ELF-1 (cell line): Measurements from ENCODE around the gene PSMB5.
A peak's percentile ranks its signal among the peaks of the same experiment; 100 is the strongest.

Source experiments
- DNase-seq: peaks from one replicate; pipeline ENCODE4 v3.0.0-alpha.2; 2016; ENCODE audit warnings: low read depth, low spot score

The PSMB5 gene

DNA sequence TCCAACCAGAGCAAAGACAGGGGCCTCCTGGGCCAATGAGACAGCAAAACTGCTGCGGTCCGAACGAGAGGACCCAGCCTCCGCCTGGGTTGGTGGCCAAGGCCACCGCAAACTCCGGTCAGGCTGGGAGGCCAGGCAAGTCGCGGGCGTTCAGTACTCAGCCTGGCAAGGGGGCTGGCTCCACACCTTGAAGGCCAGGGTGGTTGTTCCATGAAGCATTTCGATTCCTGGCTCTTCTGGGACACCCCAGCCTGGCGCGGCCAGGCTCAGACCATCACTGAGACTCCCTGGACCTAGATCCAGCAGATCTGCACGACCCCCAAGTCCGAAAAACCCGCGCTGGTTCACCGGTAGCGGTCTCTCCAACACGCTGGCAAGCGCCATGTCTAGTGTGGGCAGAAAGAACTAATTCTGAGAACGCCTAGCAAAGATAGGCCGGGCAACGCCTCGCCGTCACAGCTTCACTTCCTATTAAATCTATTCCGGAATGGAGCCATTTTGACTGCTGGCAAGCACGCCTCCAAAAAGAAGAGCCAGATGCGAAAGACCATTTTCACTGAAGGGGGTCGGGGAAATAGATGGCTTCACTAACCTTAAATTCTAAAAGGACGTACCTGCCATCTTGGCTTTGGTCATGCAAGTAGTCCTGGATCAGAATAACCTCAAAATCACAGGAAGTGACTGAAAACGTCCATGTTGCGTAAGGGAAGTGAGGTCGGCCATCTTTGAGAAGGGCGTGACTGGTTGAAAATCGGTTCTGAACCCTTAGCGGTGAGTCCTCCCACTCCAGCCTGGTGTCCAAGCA lies at the start of gene PSMB5:
Gene PSMB5 (minus strand): TSS at position 403 of the 805 bp plus-strand sequence. CDS start 19 bp downstream, at position 384.
- peak; percentile 97 for DNase-seq

- no peak for DNase-seq
Observed at GRCh38 chr14:23080474-23080873, 45.8 kb upstream of the PSMB5 start.

- no peak for DNase-seq
Observed at GRCh38 chr14:23079716-23080115, 45.0 kb upstream of the PSMB5 start.

DNA sequence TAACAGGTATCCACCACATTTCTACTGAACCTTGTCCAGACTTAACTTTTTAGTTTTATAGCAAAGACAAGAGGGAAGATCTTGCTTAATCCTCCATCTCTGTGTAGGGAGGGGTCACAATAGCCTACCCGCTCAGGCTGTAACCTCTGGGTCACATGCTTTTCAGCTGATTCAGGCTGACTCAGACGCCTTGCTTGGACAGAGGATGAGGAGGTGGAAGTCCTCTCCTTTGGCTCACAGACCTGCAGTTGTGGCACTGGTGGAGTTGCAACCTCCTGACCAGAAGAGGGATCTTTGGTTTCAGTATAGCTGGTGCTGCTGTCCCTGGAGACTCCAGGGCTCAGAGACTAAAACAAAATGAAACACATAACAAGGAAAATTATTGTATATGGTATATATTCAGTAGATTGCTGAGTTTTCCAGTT lies 44.0 kb upstream of the PSMB5 start:
- DNase-seq = peak; percentile 65

DNA sequence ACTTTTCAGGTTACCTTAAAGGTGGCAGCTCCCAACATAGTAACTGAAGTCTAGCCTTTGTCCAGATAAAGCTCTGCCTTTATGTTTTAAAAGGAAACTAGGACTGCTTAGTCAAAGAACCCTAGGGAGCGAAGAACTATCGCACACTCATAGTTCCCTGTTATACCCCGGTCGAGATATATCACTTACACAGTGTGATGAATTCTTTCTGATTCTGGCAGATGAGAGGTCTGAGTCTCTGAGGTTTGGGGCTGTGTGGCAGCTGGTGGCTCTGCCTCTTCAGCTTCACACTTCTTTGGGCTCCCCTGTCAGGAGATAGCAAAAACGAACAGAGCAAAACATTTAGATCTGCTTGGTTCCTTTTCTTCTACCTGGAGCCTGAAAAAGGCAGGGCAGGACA lies 43.3 kb upstream of the PSMB5 start:
- no peak for DNase-seq

- DNase-seq = no peak
Observed at GRCh38 chr14:23076785-23077408, 42.2 kb upstream of the PSMB5 start.

- DNase-seq = no peak
Observed at GRCh38 chr14:23074906-23075305, 40.2 kb upstream of the PSMB5 start.

- DNase-seq = peak; percentile 82
Observed at GRCh38 chr14:23071921-23072539, 37.3 kb upstream of the PSMB5 start.

DNA sequence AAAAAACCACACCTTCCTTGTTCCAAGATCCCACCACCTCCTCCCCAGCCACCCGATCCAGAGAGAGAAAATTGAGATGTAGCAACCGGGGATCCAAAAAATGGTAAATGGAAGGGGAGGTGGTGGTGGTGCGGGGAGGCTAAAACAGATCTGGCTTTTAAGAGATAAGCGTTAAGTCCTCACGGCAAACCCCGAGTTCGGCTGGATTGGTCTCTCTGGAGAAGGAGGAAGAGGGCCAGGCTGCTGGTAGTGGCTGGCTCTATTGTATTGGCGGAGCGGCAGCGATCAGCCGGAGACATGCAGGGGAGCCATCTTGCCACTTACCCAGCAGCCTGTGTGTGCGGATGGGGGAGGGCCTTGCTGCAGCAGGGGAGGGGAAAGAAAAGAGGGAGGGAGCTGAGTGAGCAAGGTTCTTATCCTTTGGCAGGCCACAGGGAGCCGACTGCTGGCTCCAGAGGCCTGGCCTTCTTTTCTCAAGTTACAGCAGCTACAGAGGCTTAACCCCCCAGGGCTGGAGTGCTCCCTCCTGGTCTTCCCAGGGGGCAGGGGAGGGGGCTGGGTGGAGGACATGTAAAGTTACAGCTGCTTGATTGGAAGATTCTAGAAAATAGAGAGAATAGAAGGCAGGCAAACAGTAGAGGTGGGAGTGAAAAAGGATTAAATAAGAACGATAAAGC lies 36.7 kb upstream of the PSMB5 start:
- peak; percentile 97 for DNase-seq

DNA sequence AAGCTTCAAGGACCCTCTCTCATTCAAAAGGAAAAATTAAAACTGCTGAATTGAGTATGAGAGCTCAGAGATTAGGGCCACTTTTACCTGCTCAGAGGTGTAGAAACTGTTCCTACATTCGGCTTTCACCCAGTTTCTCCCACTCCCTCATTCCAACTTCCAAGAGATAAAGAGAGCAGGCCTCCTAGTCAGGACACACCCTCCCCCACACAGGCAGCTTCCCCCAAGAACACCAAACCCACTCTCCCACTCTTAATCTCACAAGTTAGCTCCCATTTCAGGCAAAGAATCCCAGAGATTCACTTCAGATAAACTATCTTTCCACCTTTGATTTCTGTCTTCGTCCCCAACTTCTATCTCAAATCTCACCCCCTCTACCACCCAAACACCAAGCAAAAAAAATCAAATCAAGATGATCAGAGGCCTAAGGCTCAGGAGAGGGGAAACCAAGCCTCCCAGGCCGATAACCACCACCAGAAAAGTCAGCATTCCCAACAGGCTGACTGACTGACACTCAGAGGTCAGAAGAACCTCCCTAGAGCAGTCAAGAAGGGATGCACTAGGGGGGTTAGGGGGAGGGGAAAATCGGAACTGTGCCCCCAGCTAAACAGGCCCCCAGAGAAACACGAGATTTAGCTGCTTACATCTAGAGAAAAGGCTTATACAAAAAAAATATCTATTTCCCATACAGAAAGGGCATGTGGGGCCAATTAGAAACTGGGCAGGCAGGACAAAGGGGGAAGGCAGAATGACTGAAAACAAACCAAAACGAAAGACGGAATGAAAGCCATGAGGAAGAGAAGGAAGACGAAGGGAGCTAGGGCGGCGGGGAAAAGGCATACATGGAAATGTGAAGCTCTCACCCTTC lies 35.8 kb upstream of the PSMB5 start:
- DNase-seq = peak; percentile 58

- DNase-seq = no peak
Observed at GRCh38 chr14:23069413-23069806, 34.7 kb upstream of the PSMB5 start.

GRCh38 chr14:23068789-23069412 lies 34.2 kb upstream of the PSMB5 start:
- DNase-seq = peak; percentile 98

GRCh38 chr14:23067847-23068788 lies 33.4 kb upstream of the PSMB5 start:
- no peak for DNase-seq

DNA sequence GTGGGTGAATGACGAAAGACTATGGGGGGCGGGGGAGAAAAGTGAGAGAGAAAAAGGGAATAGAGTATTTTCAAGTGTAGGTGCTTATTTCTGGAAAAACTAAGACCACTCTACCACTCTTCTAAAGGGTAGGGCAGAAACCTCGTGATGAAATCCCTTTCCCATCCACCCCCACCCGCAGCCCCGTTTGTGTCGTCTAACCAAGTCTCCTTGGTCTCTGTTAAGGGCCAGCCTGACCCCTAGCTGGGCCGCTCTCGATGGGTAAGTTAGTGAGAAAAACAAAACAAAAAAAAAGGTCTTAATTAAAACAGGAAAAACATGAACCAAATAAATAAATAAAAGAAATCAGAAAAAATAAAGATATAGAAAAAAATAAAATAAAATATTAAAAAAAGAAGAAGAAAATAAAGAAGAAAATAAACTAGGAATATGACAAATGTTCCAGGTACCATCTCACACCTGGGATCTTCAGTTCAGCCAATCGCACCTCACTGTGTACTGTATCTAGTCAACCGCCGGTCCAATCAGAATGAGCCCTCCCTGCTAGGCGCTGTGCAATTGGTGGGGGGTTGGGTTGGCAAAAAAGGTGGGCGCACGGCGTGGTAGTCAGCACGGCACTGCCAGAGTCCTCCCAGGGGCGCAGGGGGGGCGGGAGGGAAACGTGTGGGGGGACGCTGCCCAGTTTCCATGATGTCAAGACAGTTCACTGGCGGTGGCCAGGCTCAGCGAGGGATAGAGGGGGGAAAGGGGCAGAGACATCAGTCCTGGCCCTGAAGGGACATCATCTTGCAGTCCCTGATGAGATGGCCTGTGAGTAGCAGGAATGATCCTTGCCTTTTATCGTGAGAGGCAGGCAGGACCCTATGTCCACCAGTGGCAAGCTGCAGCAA lies 32.4 kb upstream of the PSMB5 start:
- no peak for DNase-seq

DNA sequence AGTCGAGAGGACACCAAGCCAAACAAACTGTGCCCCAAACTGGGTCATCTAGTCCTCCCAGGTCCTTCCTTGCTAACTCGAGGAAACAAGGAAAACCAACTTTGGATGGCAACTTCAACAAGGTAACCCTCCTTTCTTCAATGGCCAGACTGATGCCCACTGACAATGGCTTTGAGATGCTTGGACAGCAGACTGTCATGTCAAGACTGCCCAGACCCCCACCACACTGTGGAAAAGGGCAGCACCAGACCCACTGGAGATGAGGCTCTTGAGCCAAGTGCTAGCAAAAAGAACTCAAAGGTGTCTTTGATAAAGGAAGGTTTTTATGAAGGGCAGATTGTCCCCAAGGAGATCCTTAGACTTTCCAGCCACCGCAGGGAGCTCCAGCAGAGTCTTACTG lies 31.7 kb upstream of the PSMB5 start:
- DNase-seq = no peak

DNA sequence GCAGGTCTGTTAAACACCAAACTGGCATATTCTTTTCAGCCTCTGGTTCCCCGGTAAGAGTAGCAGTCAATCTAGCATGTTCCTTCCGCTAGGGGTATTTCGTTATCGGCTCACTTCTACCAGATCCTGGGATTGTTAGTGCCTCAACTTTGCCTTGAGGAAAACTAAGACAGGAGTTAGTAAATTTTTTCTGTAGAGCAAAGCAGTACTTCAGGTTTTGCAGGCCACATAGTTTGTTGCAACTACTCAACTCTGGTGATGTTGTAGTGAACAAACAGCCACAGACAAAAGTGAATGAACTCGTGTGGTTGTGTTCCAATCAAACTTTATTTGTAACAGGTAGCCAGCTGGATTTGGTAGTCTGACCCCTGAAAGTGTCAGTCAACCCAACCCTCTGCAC lies 28.9 kb upstream of the PSMB5 start:
- no peak for DNase-seq

- DNase-seq = peak; percentile 81
Observed at GRCh38 chr14:23062002-23062401, 27.3 kb upstream of the PSMB5 start.

DNA sequence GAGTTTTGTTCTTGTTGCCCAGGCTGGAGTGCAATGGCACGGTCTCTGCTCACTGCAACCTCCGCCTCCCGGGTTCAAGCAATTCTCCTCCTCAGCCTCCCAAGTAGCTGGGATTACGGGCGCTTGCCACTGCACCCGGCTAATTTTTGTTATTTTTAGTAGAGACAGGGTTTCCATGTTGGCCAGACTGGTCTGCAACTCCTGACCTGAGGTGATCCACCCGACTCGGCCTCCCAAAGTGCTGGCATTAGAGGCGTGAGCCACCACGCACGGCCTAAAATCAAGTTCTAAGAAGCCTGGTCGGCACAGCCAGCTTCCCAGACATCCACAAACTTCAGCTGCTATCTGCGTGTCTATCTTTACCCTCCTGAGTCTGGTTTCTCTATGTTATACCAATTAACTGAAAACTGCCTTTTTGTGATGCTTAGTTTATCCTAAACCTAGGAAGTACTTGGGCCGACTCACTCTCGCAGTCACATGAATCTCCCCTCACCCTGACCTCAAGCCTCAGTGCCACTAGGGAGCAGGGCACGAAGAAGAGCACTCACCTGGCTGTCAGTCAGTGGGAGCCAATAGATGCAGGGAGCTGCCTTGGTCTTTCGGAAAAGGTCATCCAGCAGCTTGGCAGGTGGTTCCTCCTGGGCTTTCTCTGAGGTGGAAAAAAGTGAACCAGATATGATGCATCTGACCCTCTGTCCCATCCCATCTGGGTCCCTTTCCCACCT lies 26.0 kb upstream of the PSMB5 start:
- DNase-seq = no peak
